RKO (cell line): Measurements from ENCODE around the gene CCL2.

ENCODE experiments used
- DNase-seq: peaks from one replicate; pipeline ENCODE4 v3.0.0-alpha.2; 2016; ENCODE audit warnings: low spot score

The CCL2 gene

GRCh38 chr17:34265711-34266110, 10.6 kb downstream of the CCL2 start:
- DNase-seq = no peak

GRCh38 chr17:34269969-34270368, 14.9 kb downstream of the CCL2 start, which contains the start of gene CCL7:
Gene CCL7, plus strand, starts transcription at chr17:34270221. Its CDS starts 70 bp downstream, at chr17:34270291.
- no peak for DNase-seq

- DNase-seq = no peak
Observed at GRCh38 chr17:34275881-34276280, 20.8 kb downstream of the CCL2 start.

GRCh38 chr17:34276826-34277225, 21.7 kb downstream of the CCL2 start:
- no peak for DNase-seq

- DNase-seq = no peak
Observed at GRCh38 chr17:34283571-34283970, 28.5 kb downstream of the CCL2 start.

- DNase-seq = no peak
Observed at GRCh38 chr17:34285286-34285792, 30.3 kb downstream of the CCL2 start, which contains the start of gene CCL11. Gene CCL11, plus strand, starts transcription at chr17:34285742. Its CDS starts 67 bp downstream, at chr17:34285809.

GRCh38 chr17:34287875-34288274, 32.8 kb downstream of the CCL2 start:
- no peak for DNase-seq

- no peak for DNase-seq
Observed at GRCh38 chr17:34290586-34290985, 35.5 kb downstream of the CCL2 start.

- peak; percentile 52 for DNase-seq
Observed at GRCh38 chr17:34291721-34292348, 36.8 kb downstream of the CCL2 start.

- DNase-seq = no peak
Observed at GRCh38 chr17:34299027-34299426, 43.9 kb downstream of the CCL2 start.

- DNase-seq = no peak
Observed at GRCh38 chr17:34299956-34300577, 45.0 kb downstream of the CCL2 start.

GRCh38 chr17:34300652-34301370, 45.7 kb downstream of the CCL2 start:
- DNase-seq = no peak

- no peak for DNase-seq
Observed at GRCh38 chr17:34301986-34302385, 46.9 kb downstream of the CCL2 start.

GRCh38 chr17:34302636-34303035, 47.6 kb downstream of the CCL2 start:
- DNase-seq = no peak

- DNase-seq = no peak
Observed at GRCh38 chr17:34303606-34304005, 48.5 kb downstream of the CCL2 start.

- DNase-seq = no peak
Observed at GRCh38 chr17:34305061-34305460, 50.0 kb downstream of the CCL2 start.

GRCh38 chr17:34305606-34306005, 50.5 kb downstream of the CCL2 start:
- DNase-seq = no peak

- peak; percentile 27 for DNase-seq
Observed at GRCh38 chr17:34306466-34306865, 51.4 kb downstream of the CCL2 start.
